ENCODE data around the gene DUS3L. TPM values are rescaled to one million over a fixed set of nuclear protein-coding genes. Genes with fewer than 3 reads are reported as not detected.
"Not testable (repeated sequence)": the region's sequence is repeated elsewhere in the genome, so short reads cannot be mapped to it uniquely, and the experiment has no call there.

Gene DUS3L
- total and polyA plus RNA-seq, 10 donors: 22.7 to 63.9 (median 38.8) TPM

GRCh38 chr19:5765220-5765619 lies 25.7 kb downstream of the DUS3L start:
- H3K27ac ChIP-seq: no peak overlapping the region
- no peak for DNase-seq
- no peak overlapping the region for H3K4me3 ChIP-seq
- no peak for TF ChIP-seq POLR2A (IDR thresholded peaks at IDR 0.05)
- TF ChIP-seq POLR2AphosphoS5 (IDR thresholded peaks at IDR 0.05): no peak
- TF ChIP-seq CTCF (IDR thresholded peaks at IDR 0.05 in 8 of 11, conservative IDR thresholded peaks at IDR 0.05 in 3 of 11): no peak
- H3K4me1 ChIP-seq: no peaks in the 10 kb centered on the region
- H3K9me3 ChIP-seq: no peaks in the 10 kb centered on the region
- intact Hi-C loops (cut with DNase I; ENCODE audit: low total_unique reads): no loop called here
- H3K36me3 ChIP-seq: no peaks in the 10 kb centered on the region
- 90 to 98% (median 91%) methylated on average over 3 of the region's 3 CpGs for WGBS, 5 donors
- no peaks in the 10 kb centered on the region for H3K27me3 ChIP-seq (replicated peaks in 1 of 7)

GRCh38 chr19:5762608-5763217 lies 28.2 kb downstream of the DUS3L start:
- WGBS, 5 donors: 86 to 95% (median 91%) methylated on average over 5 of the region's 5 CpGs
- no peak for DNase-seq
- TF ChIP-seq POLR2AphosphoS5 (IDR thresholded peaks at IDR 0.05): no peak
- Histone ChIP-seq H3K27ac (no peak overlapping the region), H3K4me1 (no peaks in the 10 kb centered on the region), H3K36me3 (no peaks in the 10 kb centered on the region), H3K9me3 (no peaks in the 10 kb centered on the region), H3K27me3 (replicated peaks in 1 of 7) (peaks cover 0 to 9% (median 0%) of the 10 kb centered on the region in 7 donors), H3K4me3 (no peak overlapping the region)
- intact Hi-C loops (cut with DNase I; ENCODE audit: low total_unique reads): no loop called here

GRCh38 chr19:5753743-5754142 lies 37.2 kb downstream of the DUS3L start:
- peaks cover 0 to 25% (median 0%) of the 10 kb centered on the region in 7 donors for H3K27me3 ChIP-seq (replicated peaks in 1 of 7)
- no peak for DNase-seq
- no peaks in the 10 kb centered on the region for H3K36me3 ChIP-seq
- intact Hi-C loops (cut with DNase I; ENCODE audit: low total_unique reads): no loop called here
- 70 to 80% (median 78%) methylated on average over 6 of the region's 6 CpGs for WGBS, 5 donors
- H3K27ac ChIP-seq: no peak overlapping the region
- no peak for TF ChIP-seq CTCF (IDR thresholded peaks at IDR 0.05 in 8 of 11, conservative IDR thresholded peaks at IDR 0.05 in 3 of 11)
- no peak overlapping the region for H3K4me3 ChIP-seq
- H3K9me3 ChIP-seq: no peaks in the 10 kb centered on the region
- no peaks in the 10 kb centered on the region for H3K4me1 ChIP-seq

GRCh38 chr19:5751709-5752108 lies 39.3 kb downstream of the DUS3L start:
- no peak for DNase-seq
- 77 to 86% (median 84%) methylated on average over 7 of the region's 7 CpGs for WGBS, 5 donors
- Histone ChIP-seq H3K4me3 (no peak overlapping the region), H3K9me3 (no peaks in the 10 kb centered on the region), H3K4me1 (no peaks in the 10 kb centered on the region), H3K27ac (no peak overlapping the region), H3K36me3 (no peaks in the 10 kb centered on the region), H3K27me3 (replicated peaks in 1 of 7) (peaks cover 0 to 32% (median 0%) of the 10 kb centered on the region in 7 donors)
- no peak for TF ChIP-seq CTCF (IDR thresholded peaks at IDR 0.05 in 8 of 11, conservative IDR thresholded peaks at IDR 0.05 in 3 of 11)
- TF ChIP-seq POLR2A (IDR thresholded peaks at IDR 0.05): no peak
- TF ChIP-seq POLR2AphosphoS5 (IDR thresholded peaks at IDR 0.05): no peak
- intact Hi-C loops (cut with DNase I; ENCODE audit: low total_unique reads): no loop called here

GRCh38 chr19:5749505-5749904 lies 41.5 kb downstream of the DUS3L start:
- Histone ChIP-seq H3K9me3 (no peaks in the 10 kb centered on the region), H3K4me1 (no peaks in the 10 kb centered on the region), H3K36me3 (no peaks in the 10 kb centered on the region), H3K27ac (no peak overlapping the region), H3K27me3 (replicated peaks in 1 of 7) (peaks cover 0 to 37% (median 0%) of the 10 kb centered on the region in 7 donors), H3K4me3 (no peak overlapping the region)
- TF ChIP-seq CTCF (IDR thresholded peaks at IDR 0.05 in 8 of 11, conservative IDR thresholded peaks at IDR 0.05 in 3 of 11) (no peak), POLR2AphosphoS5 (IDR thresholded peaks at IDR 0.05) (no peak), POLR2A (IDR thresholded peaks at IDR 0.05) (no peak)
- WGBS, 5 donors: 81 to 91% (median 86%) methylated on average over 5 of the region's 5 CpGs
- no peak for DNase-seq
- intact Hi-C loops (cut with DNase I; ENCODE audit: low total_unique reads): no loop called here

GRCh38 chr19:5748920-5749319 lies 42.0 kb downstream of the DUS3L start:
- H3K4me3 ChIP-seq; H3K9me3 ChIP-seq; H3K27ac ChIP-seq; H3K36me3 ChIP-seq; H3K4me1 ChIP-seq; intact Hi-C loops (cut with DNase I; ENCODE audit: low total_unique reads); DNase-seq: not testable (repeated sequence)
- peaks cover 0 to 37% (median 0%) of the 10 kb centered on the region in 7 donors for H3K27me3 ChIP-seq (replicated peaks in 1 of 7)
- 53 to 63% (median 60%) methylated on average over 6 of the region's 6 CpGs for WGBS, 5 donors

- H3K9me3 ChIP-seq; intact Hi-C loops (cut with DNase I; ENCODE audit: low total_unique reads); H3K27ac ChIP-seq; H3K4me1 ChIP-seq; DNase-seq; H3K4me3 ChIP-seq; H3K36me3 ChIP-seq: not testable (repeated sequence)
- peaks cover 0 to 30% (median 0%) of the 10 kb centered on the region in 7 donors for H3K27me3 ChIP-seq (replicated peaks in 1 of 7)
- 78 to 94% (median 92%) methylated on average over 9 to 10 of the region's 10 CpGs for WGBS, 5 donors
Measured at GRCh38 chr19:5744999-5745398, 46.0 kb downstream of the DUS3L start.

Data from spleen (tissue), 11 donors.